Measurements from ENCODE around the gene USP26.
"Not testable (repeated sequence)": the region's sequence is repeated elsewhere in the genome, so short reads cannot be mapped to it uniquely, and the experiment has no call there.

USP26 gene

DNA sequence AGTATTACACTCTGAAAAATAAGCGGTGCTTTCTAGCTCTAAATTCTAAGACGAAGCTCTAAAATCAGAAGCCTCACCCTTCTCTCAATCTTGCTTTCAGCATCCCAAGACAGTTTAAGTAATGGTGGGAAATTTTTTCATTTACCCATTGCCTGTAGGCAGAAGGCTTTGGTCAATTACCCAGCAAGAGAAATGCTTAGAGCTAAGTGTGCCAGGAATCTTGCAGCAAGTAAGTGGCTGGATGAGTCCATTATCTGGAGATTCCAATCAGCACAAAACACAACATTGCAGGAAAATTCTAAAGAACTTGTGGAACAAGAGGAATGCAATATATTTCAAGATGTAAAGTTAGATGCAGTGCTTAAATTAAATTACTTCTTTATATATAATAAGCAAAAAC is 28.4 kb downstream of the USP26 start:
- DNase-seq (ENCODE audit: insufficient read length) (no peak), FAIRE-seq (no peak)
- TF ChIP-seq POLR2AphosphoS5 (IDR thresholded peaks at IDR 0.05; ENCODE audit: low read depth, low read length) = no peak
- TF ChIP-seq TAF1 (IDR thresholded peaks at IDR 0.05; ENCODE audit: borderline replicate concordance, low read depth, low read length) = no peak
- no peak for TF ChIP-seq POLR2A (IDR thresholded peaks at IDR 0.05; ENCODE audit: low read depth, low read length)

DNA sequence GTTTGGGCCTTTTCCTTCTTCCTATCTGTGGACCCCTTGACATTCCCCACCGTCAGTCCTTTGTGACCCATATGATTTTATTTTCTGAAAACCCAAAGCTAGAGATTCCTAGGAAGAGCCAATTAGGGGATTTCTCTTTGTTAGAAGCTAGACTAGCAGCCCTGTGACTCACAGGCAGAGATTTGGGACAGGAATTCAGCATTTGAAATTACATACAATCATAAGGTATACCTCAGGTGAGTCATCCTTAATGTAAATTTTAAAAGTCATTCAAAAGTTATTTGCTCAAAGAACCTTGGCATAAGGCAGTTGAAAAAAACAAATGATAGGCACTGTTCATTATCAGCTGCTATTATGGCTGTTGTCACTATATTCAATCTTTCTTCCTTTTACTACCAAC is 40.6 kb downstream of the USP26 start:
- FAIRE-seq (no peak), DNase-seq (ENCODE audit: insufficient read length) (no peak)
- TF ChIP-seq TAF1 (IDR thresholded peaks at IDR 0.05; ENCODE audit: borderline replicate concordance, low read depth, low read length) (no peak), POLR2A (IDR thresholded peaks at IDR 0.05; ENCODE audit: low read depth, low read length) (no peak), POLR2AphosphoS5 (IDR thresholded peaks at IDR 0.05; ENCODE audit: low read depth, low read length) (no peak)

DNA sequence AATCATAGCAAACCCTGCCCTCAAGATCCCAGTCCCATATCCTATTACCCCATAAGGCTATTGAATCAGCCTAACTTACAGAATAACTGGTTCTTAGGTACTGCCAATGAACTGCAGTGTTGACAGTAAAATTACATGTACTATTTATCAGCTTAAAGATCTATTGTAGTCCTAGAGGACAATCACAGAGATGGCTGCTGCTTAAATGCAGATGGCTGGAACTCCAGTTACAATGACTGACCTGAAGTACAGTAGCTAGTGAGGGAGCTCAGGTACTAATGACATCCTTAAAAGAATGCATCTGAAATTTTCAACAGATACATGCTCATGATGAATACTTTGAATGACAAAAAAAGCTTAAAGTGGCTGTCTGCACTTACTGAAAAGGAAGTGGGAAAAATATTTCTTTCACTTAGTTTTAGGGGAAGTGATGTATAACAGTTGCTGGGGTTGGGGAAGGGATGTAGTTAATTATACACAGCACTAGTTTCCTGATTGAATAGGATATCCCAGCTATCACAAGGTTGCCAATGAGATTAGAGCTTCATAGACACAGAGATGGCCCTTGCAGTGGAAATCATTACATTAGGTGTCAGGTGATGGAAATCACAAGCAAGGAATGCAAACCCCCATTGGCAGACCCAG is 42.0 kb downstream of the USP26 start:
- no peak for TF ChIP-seq POLR2A (IDR thresholded peaks at IDR 0.05; ENCODE audit: low read depth, low read length)
- TF ChIP-seq TAF1 (IDR thresholded peaks at IDR 0.05; ENCODE audit: borderline replicate concordance, low read depth, low read length) = no peak
- no peak for TF ChIP-seq POLR2AphosphoS5 (IDR thresholded peaks at IDR 0.05; ENCODE audit: low read depth, low read length)

GRCh38 chrX:133053861-133054598 is 42.9 kb downstream of the USP26 start:
- DNase-seq (ENCODE audit: insufficient read length) (no peak), FAIRE-seq (no peak)
- no peak for TF ChIP-seq POLR2AphosphoS5 (IDR thresholded peaks at IDR 0.05; ENCODE audit: low read depth, low read length)

More for the DNA sequence above, 42.0 kb downstream of the USP26 start:
- no peak for FAIRE-seq
- no peak for DNase-seq (ENCODE audit: insufficient read length)

DNA sequence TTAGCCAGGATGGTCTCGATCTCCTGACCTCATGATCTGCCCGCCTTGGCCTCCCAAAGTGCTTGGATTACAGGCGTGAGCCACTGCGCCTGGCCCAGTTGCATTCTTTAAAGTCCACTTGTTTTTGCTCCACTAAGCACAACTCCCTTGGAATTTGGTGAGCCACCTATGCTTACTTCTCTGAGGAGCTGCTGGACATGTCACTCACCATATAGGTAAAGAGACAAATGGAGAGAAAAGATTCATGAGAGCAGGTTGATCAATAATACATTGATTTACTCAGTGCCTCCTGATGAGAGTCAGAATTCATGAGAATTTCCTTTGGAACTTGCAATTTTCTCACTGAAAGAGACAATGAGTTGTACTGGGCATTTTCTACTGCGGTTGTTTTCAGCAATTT is 48.2 kb downstream of the USP26 start:
- FAIRE-seq (no peak), DNase-seq (ENCODE audit: insufficient read length) (no peak)
- no peak for TF ChIP-seq TAF1 (IDR thresholded peaks at IDR 0.05; ENCODE audit: borderline replicate concordance, low read depth, low read length)
- no peak for TF ChIP-seq POLR2A (IDR thresholded peaks at IDR 0.05; ENCODE audit: low read depth, low read length)
- no peak for TF ChIP-seq POLR2AphosphoS5 (IDR thresholded peaks at IDR 0.05; ENCODE audit: low read depth, low read length)

DNA sequence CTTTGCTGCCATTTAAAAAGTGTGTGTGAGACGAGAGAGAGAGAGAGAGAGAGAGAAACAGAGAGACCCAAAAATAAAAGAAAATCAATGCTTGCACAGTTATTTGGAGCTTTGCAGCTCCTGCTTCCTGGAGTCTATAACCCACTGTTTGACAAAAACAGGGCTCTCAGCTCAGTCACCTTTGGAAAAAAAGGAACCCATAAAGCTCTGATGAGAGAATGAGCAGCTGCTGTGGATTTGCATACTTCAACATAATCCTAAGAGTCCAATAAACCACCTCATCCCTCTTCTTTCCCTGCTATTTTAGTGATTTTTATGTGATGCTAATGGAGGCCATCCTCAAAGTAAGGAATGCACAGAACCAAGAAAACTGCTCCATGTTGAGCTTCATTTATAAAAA is 50.3 kb downstream of the USP26 start:
- no peak for DNase-seq (ENCODE audit: insufficient read length)
- FAIRE-seq = no peak
- TF ChIP-seq TAF1 (IDR thresholded peaks at IDR 0.05; ENCODE audit: borderline replicate concordance, low read depth, low read length) (no peak), POLR2AphosphoS5 (IDR thresholded peaks at IDR 0.05; ENCODE audit: low read depth, low read length) (no peak), POLR2A (IDR thresholded peaks at IDR 0.05; ENCODE audit: low read depth, low read length) (no peak)

DNA sequence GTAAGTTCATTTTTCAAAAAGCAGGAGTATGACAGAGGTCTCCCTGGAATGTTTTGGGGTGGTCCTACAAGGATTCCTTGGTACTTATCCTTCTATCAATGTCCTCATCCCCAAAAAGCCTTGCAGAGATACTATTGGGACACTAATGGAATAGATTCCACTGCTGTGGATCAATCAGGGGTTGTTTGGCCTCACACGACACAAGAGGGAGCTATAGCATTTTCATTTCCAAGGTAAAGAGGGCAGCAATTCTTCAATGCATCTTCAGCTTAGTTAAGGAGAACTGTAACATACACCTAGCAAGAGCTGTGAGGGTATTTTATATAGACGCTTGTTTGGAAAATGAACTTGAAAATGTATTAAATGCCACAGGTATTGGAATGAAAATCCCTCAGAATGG is 50.9 kb downstream of the USP26 start:
- TF ChIP-seq TAF1 (IDR thresholded peaks at IDR 0.05; ENCODE audit: borderline replicate concordance, low read depth, low read length) (no peak), POLR2A (IDR thresholded peaks at IDR 0.05; ENCODE audit: low read depth, low read length) (no peak), POLR2AphosphoS5 (IDR thresholded peaks at IDR 0.05; ENCODE audit: low read depth, low read length) (no peak)
- FAIRE-seq (no peak), DNase-seq (ENCODE audit: insufficient read length) (no peak)

DNA sequence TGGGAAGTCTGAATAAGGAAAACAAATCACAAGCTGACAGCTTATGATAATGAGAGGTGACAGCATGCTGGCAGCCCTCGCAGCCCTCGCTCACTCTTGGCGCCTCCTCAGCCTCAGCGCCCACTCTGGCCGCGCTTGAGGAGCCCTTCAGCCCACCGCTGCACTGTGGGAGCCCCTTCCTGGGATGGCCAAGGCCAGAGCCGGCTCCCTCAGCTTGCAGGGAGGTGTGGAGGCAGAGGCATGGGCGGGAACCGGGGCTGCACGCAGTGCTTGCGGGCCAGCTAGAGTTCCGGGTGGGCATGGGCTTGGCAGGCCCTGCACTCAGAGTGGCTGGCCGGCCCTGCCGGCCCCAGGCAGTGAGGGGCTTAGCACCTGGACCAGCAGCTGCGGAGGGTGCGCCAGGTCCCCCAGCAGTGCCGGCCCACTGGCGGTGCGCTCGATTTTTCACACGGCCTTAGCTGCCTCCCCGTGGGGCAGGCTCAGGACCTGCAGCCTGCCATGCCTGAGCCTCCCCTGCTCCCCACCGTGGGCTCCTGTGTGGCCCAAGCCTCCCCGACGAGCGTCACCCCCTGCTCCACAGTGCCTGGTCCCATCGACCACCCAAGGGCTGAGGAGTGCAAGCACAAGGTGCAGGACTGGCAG is 52.6 kb downstream of the USP26 start:
- DNase-seq (ENCODE audit: insufficient read length) = not testable (repeated sequence)

DNA sequence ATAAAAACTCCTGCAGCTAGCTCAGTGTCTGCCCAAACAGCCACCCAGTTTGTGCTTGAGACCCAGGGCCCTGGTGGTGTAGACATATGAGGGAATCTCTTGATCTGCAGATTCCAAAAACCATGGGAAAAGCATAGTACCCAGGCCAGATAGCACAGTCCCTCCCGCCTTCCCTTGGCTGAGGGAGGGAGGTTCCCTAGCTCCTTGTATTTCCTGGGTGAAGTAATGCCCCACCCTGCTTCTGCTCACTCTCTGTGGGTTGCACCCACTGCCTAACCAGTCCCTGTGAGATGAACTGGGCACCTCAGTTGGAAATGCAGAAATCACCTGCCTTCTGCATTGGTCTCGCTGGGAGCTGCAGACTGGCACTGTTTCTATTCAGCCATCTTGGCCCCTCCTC is 54.6 kb downstream of the USP26 start:
- no peak for TF ChIP-seq TAF1 (IDR thresholded peaks at IDR 0.05; ENCODE audit: borderline replicate concordance, low read depth, low read length)
- TF ChIP-seq POLR2A (IDR thresholded peaks at IDR 0.05; ENCODE audit: low read depth, low read length) = no peak
- no peak for TF ChIP-seq POLR2AphosphoS5 (IDR thresholded peaks at IDR 0.05; ENCODE audit: low read depth, low read length)
- DNase-seq (ENCODE audit: insufficient read length) = no peak
- no peak for FAIRE-seq

More for the DNA sequence above, 52.6 kb downstream of the USP26 start:
- not testable (repeated sequence) for FAIRE-seq

DNA sequence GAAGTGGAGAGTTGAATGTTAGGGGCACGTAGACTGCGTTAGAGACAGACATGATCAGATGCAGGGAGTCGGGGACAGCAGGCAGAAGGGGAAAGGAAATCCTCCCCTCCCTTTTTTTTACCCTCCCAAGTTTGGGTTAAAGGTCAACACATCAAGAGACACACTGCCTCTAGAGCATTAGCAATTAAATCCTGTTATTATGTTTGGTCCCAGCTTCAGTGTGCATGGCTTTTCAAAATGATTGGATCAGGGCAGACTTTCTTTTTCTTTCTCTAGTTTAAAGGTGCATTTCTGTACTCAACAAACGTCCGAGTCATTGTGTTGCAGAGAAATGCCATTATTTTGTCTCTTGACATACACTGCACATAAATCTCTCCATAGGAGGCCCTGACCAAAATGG is 63.9 kb downstream of the USP26 start:
- no peak for FAIRE-seq
- TF ChIP-seq TAF1 (IDR thresholded peaks at IDR 0.05; ENCODE audit: borderline replicate concordance, low read depth, low read length) = no peak
- TF ChIP-seq POLR2AphosphoS5 (IDR thresholded peaks at IDR 0.05; ENCODE audit: low read depth, low read length) = no peak
- TF ChIP-seq POLR2A (IDR thresholded peaks at IDR 0.05; ENCODE audit: low read depth, low read length) = no peak
- no peak for DNase-seq (ENCODE audit: insufficient read length)

DNA sequence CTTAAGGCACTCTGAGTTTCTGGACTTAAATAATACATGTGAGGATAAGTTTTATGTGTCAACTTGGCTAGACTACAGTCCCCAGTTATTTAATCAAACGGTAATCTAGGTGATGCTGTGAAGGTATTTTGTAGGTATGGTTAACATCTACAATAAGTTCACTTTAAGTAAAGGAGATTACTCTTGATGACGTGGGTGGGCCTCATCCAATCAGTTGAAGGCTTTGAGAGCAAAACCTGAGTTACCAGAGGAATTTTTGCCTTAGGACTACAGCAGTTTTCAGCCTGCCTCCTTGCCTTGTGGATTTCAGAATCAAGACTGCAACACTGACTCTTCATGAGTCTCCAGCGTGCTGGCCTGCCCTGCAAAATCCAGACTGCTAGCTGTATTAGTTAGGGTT is 78.7 kb downstream of the USP26 start:
- FAIRE-seq (no peak), DNase-seq (ENCODE audit: insufficient read length) (no peak)
- no peak for TF ChIP-seq POLR2A (IDR thresholded peaks at IDR 0.05; ENCODE audit: low read depth, low read length)
- TF ChIP-seq TAF1 (IDR thresholded peaks at IDR 0.05; ENCODE audit: borderline replicate concordance, low read depth, low read length) = no peak
- no peak for TF ChIP-seq POLR2AphosphoS5 (IDR thresholded peaks at IDR 0.05; ENCODE audit: low read depth, low read length)

- FAIRE-seq (no peak), DNase-seq (ENCODE audit: insufficient read length) (no peak)
- TF ChIP-seq TAF1 (IDR thresholded peaks at IDR 0.05; ENCODE audit: borderline replicate concordance, low read depth, low read length) (no peak), POLR2A (IDR thresholded peaks at IDR 0.05; ENCODE audit: low read depth, low read length) (no peak), POLR2AphosphoS5 (IDR thresholded peaks at IDR 0.05; ENCODE audit: low read depth, low read length) (no peak)
These were observed 89.5 kb downstream of the USP26 start for GRCh38 chrX:133007458-133007857.
